Left colon (tissue), 2 donors: ENCODE results near the gene C14orf132. TPM values are rescaled to one million over a fixed set of nuclear protein-coding genes. Genes with fewer than 3 reads are reported as not detected.

ENCODE experiments used
- ATAC-seq: fragments of 200-7000 bp; cut with Tn5 transposase; one replicate; pipeline ENCODE4 v1.9.1; 2020; ENCODE audit warnings: mild to moderate bottlenecking, moderate library complexity
- DNase-seq, 2 donors: peaks; one replicate each; pipeline ENCODE4 v3.0.0-alpha.2; 2020
- intact Hi-C, 2 donors: fragments of 100-400 bp; cut with DNase I in 1 of 2; cut with micrococcal nuclease in 1 of 2; formaldehyde crosslinking; loops; one replicate each; pipeline versions ENCODE4 v1.11.2 to v1.14.0; 2022; cut with DNase I, micrococcal nuclease
- total RNA-seq, 2 donors: library from RNA; stranded (reverse); fragmentation: NEBNext Ultra II Directional; extraction: Animal tissue kit (Norgen Biotek cat#: 25700); gene quantifications; one replicate each; pipeline ENCODE4 v1.2.1, GENCODE V29; 2021
- donor health status: DM: no; HTN: no; CAD: no.
- donor health status: DM: yes; HTN: yes; CAD: no.

C14orf132 gene
- total RNA-seq, 2 donors from 2014 or later: 2.2 to 6.7 TPM

DNA sequence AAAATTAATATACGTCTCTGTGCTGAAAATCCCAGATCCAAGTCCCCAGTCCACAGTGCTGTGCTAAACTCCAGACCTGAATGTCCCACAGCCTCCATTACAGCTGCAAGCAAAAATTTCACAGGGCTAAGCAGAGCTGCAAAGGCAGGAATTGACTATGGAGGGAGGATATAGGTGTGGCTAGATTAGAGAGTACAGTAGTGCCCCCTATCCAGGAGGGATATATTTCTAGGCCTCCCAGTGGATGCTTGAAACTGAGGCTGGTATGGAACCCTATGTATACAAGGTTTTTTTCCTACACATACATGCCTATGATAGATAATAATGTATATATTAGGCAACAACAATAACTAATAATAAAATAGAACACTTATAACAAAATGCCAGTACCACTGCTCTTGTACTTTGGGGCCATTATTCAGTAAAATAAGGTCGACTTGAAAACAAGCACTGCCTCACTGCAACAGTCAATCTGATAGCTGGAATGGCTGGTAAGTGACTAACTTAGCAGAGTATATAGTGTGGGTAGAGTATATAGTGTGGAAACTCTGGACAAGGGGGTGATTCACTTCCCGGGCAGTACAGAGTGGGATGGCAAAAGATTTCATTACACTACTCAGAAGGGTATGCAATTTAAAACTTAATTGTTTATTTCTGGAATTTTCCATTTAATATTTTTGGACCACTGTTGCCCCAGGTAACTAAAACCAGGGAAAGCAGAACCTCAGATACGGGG is 82.7 kb downstream of the C14orf132 start:
- ATAC-seq (no peak), DNase-seq (no peak)
- intact Hi-C loops: no loop called here

- intact Hi-C loops: no loop called here
- no peak for DNase-seq
- ATAC-seq: no peak
These were observed 83.3 kb downstream of the C14orf132 start for GRCh38 chr14:96122496-96122895.

- intact Hi-C loops: no loop called here
- ATAC-seq (no peak), DNase-seq (no peak)
These were observed 86.4 kb downstream of the C14orf132 start for GRCh38 chr14:96125536-96125935.

- DNase-seq: no peak
- ATAC-seq: no peak
- intact Hi-C loops: no loop called here
These were observed 87.2 kb downstream of the C14orf132 start for GRCh38 chr14:96126339-96126782.

GRCh38 chr14:96126783-96127271 is 87.7 kb downstream of the C14orf132 start:
- no peak for ATAC-seq
- no peak for DNase-seq
- intact Hi-C loops: no loop called here

DNA sequence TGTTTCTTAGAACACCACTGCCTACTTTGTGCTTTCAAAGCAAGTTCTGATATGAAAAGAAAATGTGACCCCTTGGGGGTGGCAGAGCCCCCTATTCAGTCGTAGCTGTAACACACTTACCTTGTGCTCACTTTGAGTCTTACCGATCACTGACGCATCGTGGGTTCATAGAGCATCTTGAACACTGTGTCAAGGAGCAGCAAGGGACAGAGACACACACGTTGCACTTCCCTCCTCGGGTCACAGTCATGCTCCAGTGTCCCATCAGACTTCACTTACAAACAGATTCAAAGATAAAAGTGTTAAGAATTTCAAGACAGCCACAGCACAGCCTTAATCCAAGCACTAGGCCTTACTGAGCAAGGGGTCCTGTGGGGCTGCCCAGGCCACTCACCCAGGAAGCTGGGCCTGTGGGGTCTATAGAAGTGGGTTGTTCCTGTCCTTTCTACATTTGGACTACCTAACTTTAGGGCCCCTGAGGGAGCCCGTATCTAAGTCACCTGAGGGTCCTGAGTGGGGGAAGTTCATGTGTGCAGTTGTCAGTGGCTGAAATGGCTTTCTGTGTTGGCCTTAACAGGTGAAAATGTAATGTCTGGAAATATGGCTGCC is 90.1 kb downstream of the C14orf132 start:
- intact Hi-C loops: no loop called here
- DNase-seq (no peak), ATAC-seq (no peak)

DNA sequence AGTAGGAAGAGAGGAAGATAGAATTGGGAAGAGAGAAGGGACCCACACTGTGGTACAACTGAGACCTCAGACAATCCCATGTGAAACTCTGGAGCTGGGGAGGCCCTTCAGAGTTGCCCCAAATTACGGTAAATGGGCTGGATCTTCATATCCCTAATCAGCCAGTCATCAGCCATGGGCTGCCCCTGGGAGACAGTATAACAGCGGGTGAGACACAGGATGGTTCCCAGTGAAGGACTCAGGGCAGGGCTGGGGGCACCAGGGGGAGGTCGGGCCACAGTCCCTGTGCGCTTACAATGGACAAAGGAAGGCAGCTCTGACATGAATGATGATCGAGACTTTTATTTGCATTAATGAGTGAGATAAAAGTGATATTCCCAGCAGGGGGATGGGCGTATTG is 91.2 kb downstream of the C14orf132 start:
- DNase-seq: no peak
- no peak for ATAC-seq
- intact Hi-C loops: no loop called here

DNA sequence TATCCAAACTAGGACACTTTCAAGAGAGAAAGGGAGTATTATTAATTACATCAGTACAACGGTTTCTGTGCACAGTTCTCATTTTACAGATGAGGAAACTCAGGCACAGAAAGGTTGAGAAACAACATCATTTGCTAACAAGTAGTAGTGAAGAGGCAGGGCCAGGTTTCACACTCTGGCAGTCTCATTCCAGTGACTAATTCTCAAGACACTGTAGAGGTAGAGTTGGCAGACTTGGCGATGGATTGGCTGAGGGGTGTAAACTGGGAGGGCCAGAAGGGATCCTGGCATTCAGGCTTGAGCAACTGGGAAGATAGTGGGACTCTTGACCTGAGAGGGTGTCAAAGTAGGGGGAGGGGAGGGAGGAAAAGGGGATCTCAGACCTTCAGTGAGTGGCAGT is 91.7 kb downstream of the C14orf132 start:
- no peak for ATAC-seq
- intact Hi-C loops: no loop called here
- DNase-seq: no peak

GRCh38 chr14:96131836-96132235 is 92.7 kb downstream of the C14orf132 start:
- intact Hi-C loops: no loop called here
- DNase-seq: no peak
- ATAC-seq: no peak

DNA sequence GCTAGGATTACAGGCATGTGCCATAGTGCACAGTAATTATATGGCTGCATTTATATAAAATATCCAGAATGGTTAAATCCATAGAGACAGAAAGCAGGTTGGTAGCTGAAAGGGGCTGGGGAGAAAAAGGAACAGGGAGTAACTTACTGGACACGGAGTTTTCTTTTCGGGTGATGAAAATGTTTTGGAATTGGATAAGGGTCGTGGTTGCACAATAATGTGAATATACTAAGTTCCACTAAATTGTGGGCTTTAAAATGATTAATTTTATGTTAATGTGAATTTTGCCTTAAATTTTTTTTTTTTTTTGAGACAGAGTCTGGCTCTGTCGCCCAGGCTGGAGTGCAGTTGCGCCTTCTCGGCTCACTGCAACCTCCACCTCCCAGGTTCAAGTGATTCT is 95.3 kb downstream of the C14orf132 start:
- DNase-seq (no peak), ATAC-seq (no peak)
- intact Hi-C loops: no loop called here

GRCh38 chr14:96135285-96135684 is 96.1 kb downstream of the C14orf132 start:
- ATAC-seq (no peak), DNase-seq (no peak)
- intact Hi-C loops: no loop called here

- intact Hi-C loops: no loop called here
- DNase-seq (no peak), ATAC-seq (no peak)
These were observed 97.3 kb downstream of the C14orf132 start for GRCh38 chr14:96136371-96137005.

- intact Hi-C loops: no loop called here
- no peak for ATAC-seq
- no peak for DNase-seq
These were observed 99.1 kb downstream of the C14orf132 start for GRCh38 chr14:96138241-96138640.

DNA sequence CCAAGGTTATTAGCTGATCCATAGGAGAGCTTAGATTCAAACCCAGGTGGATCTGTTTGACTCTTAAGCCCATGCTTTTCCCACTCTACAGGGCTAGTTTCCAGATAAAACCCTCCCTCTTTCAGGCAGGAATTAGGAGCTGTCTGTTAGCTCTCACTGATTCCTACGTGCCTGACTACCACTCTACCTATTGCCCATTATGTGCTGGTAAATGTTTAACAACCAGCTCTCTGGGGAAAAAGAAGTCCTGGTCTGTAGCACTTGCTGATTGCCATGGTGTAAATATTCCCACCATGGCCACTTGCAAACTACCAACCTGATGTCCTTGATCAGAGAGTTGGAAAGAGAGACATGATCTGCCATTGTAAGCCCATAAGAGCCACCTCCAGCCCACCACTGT is 100.0 kb downstream of the C14orf132 start:
- ATAC-seq (no peak), DNase-seq (no peak)
- intact Hi-C loops: no loop called here

DNA sequence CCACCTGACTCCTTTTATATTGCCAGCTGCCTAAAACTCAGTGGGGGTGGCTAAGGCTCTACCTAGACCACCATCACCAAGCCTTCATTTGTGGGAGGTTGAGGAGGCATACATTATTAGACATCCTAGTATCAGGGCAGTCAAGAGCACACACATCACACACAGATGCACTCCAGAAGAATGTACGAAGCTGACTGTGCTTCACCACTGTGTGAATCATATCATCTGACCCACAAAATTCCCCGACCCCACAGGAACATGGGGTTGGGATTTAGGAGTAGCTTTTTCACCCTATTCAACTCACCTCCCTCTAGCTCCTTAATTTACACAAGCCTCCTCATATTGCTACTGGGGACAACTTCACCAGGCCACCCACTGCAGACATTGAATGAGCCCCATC is 100.7 kb downstream of the C14orf132 start:
- DNase-seq (no peak), ATAC-seq (no peak)
- intact Hi-C loops: no loop called here

- DNase-seq (no peak), ATAC-seq (no peak)
- intact Hi-C loops: no loop called here
These were observed 101.8 kb downstream of the C14orf132 start for GRCh38 chr14:96140952-96141351.
